ENCODE measurements around the gene HNRNPA2B1. TPM values are rescaled to one million over a fixed set of nuclear protein-coding genes. Genes with fewer than 3 reads are reported as not detected.
"Not testable (repeated sequence)": the region's sequence is repeated elsewhere in the genome, so short reads cannot be mapped to it uniquely, and the experiment has no call there.

HNRNPA2B1 gene
- total RNA-seq, 2 donors from 2014 or later, result 269 to 275 TPM

GRCh38 chr7:26188206-26188956, 12.2 kb downstream of the HNRNPA2B1 start:
- intact Hi-C loops (cut with DNase I), result no loop called here
- DNase-seq (ENCODE audit: low spot score), result no peak

- intact Hi-C loops (cut with DNase I), result no loop called here
- no peak for DNase-seq (ENCODE audit: low spot score)
Observed at GRCh38 chr7:26187380-26188205, 13.0 kb downstream of the HNRNPA2B1 start.

GRCh38 chr7:26186364-26187311, 13.9 kb downstream of the HNRNPA2B1 start:
- intact Hi-C loops (cut with DNase I), result no loop called here
- DNase-seq (ENCODE audit: low spot score), result no peak

GRCh38 chr7:26185844-26186180, 14.7 kb downstream of the HNRNPA2B1 start:
- intact Hi-C loops (cut with DNase I), result no loop called here
- no peak for DNase-seq (ENCODE audit: low spot score)

- no peak for DNase-seq (ENCODE audit: low spot score)
- intact Hi-C loops (cut with DNase I), result no loop called here
Observed at GRCh38 chr7:26185131-26185843, 15.3 kb downstream of the HNRNPA2B1 start.

GRCh38 chr7:26184281-26185101, 16.1 kb downstream of the HNRNPA2B1 start:
- intact Hi-C loops (cut with DNase I); DNase-seq (ENCODE audit: low spot score): not testable (repeated sequence)

- no peak for DNase-seq (ENCODE audit: low spot score)
- intact Hi-C loops (cut with DNase I), result no loop called here
Observed at GRCh38 chr7:26183545-26184280, 16.8 kb downstream of the HNRNPA2B1 start.

- intact Hi-C loops (cut with DNase I), result no loop called here
- no peak for DNase-seq (ENCODE audit: low spot score)
Observed at GRCh38 chr7:26182706-26183105, 17.8 kb downstream of the HNRNPA2B1 start.

GRCh38 chr7:26182283-26182682, 18.3 kb downstream of the HNRNPA2B1 start:
- DNase-seq (ENCODE audit: low spot score), result no peak

GRCh38 chr7:26181474-26182227, 18.9 kb downstream of the HNRNPA2B1 start:
- intact Hi-C loops (cut with DNase I), result no loop called here
- no peak for DNase-seq (ENCODE audit: low spot score)

More at GRCh38 chr7:26182283-26182682, 18.3 kb downstream of the HNRNPA2B1 start:
- intact Hi-C loops (cut with DNase I), result no loop called here

GRCh38 chr7:26180792-26181198, 19.8 kb downstream of the HNRNPA2B1 start:
- intact Hi-C loops (cut with DNase I), result no loop called here
- no peak for DNase-seq (ENCODE audit: low spot score)

GRCh38 chr7:26179826-26180497, 20.6 kb downstream of the HNRNPA2B1 start:
- intact Hi-C loops (cut with DNase I), result no loop called here
- no peak for DNase-seq (ENCODE audit: low spot score)

GRCh38 chr7:26179422-26179821, 21.1 kb downstream of the HNRNPA2B1 start:
- DNase-seq (ENCODE audit: low spot score), result no peak
- intact Hi-C loops (cut with DNase I), result no loop called here

GRCh38 chr7:26178272-26178960, 22.1 kb downstream of the HNRNPA2B1 start:
- DNase-seq (ENCODE audit: low spot score), result no peak
- intact Hi-C loops (cut with DNase I), result no loop called here

GRCh38 chr7:26177269-26177668, 23.3 kb downstream of the HNRNPA2B1 start:
- intact Hi-C loops (cut with DNase I), result not testable (repeated sequence)

GRCh38 chr7:26176696-26177095, 23.9 kb downstream of the HNRNPA2B1 start:
- intact Hi-C loops (cut with DNase I); DNase-seq (ENCODE audit: low spot score): not testable (repeated sequence)

More at GRCh38 chr7:26177269-26177668, 23.3 kb downstream of the HNRNPA2B1 start:
- not testable (repeated sequence) for DNase-seq (ENCODE audit: low spot score)

Data from posterior vena cava (tissue), 2 donors.